Neural crest cell (in vitro differentiated cells): ENCODE measurements around the gene OVCH2. TPM values are rescaled to one million over a fixed set of nuclear protein-coding genes. Genes with fewer than 3 reads are reported as not detected.

Experiments
- DNase-seq: peaks from one replicate; pipeline ENCODE4 v3.0.0; 2021; ENCODE audit warnings: low read depth, mixed read lengths, low spot score
- H3K27ac Mint-ChIP-seq: one replicate; pipeline ENCODE4 v1.8.0; 2021; ENCODE audit warnings: mild to moderate bottlenecking, mixed read lengths; ENCODE audit not compliant: unreplicated experiment
- H3K27me3 Mint-ChIP-seq: 2 replicates; pipeline ENCODE4 v1.8.0; 2021; ENCODE audit warnings: low read depth, mild to moderate bottlenecking, mixed read lengths
- H3K36me3 Mint-ChIP-seq: 2 replicates; pipeline ENCODE4 v1.8.0; 2021; ENCODE audit warnings: low read depth, mild to moderate bottlenecking, mixed read lengths
- H3K4me1 Mint-ChIP-seq: 2 replicates; pipeline ENCODE4 v1.8.0; 2021; ENCODE audit warnings: mixed read lengths
- H3K4me3 Mint-ChIP-seq: one replicate; pipeline ENCODE4 v1.8.0; 2021; ENCODE audit warnings: mild to moderate bottlenecking, mixed read lengths
- H3K9me3 Mint-ChIP-seq: 2 replicates; pipeline ENCODE4 v1.8.0; 2021; ENCODE audit warnings: mixed read lengths
- total RNA-seq: library from RNA; stranded (reverse); gene quantifications from 2 replicates; pipeline ENCODE4 v1.2.1, GENCODE V29; 2021
- TF ChIP-seq, protein P1 (sequence below): fragments of 200-600 bp; sonication (generic); conservative IDR thresholded peaks from 2 replicates; pipeline ENCODE4 v1.5.0; 2021; ENCODE audit warnings: antibody characterized with exemption, mild to moderate bottlenecking

Gene OVCH2
- total RNA-seq, 1 donor from 2014 or later = not detected

- Mint-ChIP-seq H3K4me3 (no peak overlapping the region), H3K4me1 (peaks cover 30% of the 10 kb centered on the region)
These were observed 29.2 kb downstream of the OVCH2 start for GRCh38 chr11:7677071-7677470.

DNA sequence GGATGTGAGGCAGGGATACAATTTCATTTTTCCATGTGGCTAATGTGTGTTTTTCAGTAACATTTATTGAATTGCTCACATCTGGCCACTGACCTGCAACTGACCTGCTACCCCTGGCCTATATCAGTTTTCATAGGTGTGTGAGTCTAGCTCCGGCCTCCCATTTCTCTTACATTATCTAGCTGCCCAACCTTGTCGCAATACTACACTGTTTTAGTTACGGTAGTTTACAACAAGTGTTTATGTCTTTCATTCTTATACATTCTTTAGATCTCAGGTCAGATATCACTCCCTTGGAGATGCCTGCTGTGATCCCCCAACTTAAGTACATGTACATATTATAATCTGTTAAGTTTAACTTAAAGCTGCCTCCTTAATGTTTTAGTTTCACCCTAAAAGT lies 30.6 kb downstream of the OVCH2 start:
- TF ChIP-seq, protein P1, sequence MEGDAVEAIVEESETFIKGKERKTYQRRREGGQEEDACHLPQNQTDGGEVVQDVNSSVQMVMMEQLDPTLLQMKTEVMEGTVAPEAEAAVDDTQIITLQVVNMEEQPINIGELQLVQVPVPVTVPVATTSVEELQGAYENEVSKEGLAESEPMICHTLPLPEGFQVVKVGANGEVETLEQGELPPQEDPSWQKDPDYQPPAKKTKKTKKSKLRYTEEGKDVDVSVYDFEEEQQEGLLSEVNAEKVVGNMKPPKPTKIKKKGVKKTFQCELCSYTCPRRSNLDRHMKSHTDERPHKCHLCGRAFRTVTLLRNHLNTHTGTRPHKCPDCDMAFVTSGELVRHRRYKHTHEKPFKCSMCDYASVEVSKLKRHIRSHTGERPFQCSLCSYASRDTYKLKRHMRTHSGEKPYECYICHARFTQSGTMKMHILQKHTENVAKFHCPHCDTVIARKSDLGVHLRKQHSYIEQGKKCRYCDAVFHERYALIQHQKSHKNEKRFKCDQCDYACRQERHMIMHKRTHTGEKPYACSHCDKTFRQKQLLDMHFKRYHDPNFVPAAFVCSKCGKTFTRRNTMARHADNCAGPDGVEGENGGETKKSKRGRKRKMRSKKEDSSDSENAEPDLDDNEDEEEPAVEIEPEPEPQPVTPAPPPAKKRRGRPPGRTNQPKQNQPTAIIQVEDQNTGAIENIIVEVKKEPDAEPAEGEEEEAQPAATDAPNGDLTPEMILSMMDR = no peak
- no peak overlapping the region for H3K27ac Mint-ChIP-seq

More at GRCh38 chr11:7677071-7677470, 29.2 kb downstream of the OVCH2 start:
- peaks cover 36% of the 10 kb centered on the region for H3K27me3 Mint-ChIP-seq
- H3K36me3 Mint-ChIP-seq = no peaks in the 10 kb centered on the region
- TF ChIP-seq, protein P1 = no peak
- no peaks in the 10 kb centered on the region for H3K9me3 Mint-ChIP-seq
- H3K27ac Mint-ChIP-seq = no peak overlapping the region
- no peak for DNase-seq

DNA sequence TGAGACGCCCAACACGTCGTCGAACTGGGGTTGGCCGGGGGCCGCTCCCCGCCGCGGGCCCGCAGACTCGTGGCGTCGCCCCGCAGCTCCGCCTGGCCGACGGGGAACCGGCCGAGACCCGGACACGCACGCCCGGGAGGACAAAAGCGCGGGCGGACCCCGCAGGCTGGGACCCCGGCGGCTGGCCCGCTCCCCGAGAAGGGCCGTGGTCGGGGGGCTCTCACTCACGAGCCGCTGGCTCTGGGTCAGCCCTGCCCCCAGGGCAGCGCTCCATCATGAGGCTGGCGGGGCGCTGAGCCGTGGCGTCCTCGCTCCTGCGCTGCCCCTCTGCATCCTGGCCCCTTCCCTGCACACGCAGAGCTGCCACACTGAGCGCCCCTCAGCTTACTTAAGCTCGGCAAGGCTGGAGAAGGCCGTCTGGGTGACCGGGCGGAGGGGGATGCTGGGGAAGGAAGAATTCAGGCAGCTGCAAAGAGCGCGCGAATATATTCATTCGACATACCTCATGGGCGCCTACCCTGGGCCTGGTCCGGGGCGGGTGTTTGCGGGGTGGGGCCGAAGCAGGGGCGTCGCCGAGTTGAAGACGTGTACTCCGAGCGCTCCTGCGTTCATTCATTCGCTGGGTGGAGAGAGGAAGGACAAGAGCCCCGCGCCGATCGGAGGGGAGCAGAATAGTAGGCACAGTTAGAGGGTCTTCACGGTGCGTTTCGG lies 32.4 kb downstream of the OVCH2 start:
- TF ChIP-seq, protein P1 = no peak
- Mint-ChIP-seq H3K4me3 (peak overlapping the region; percentile 81), H3K27ac (no peak overlapping the region), H3K36me3 (no peaks in the 10 kb centered on the region), H3K9me3 (no peaks in the 10 kb centered on the region), H3K27me3 (peaks cover 36% of the 10 kb centered on the region), H3K4me1 (peaks cover 35% of the 10 kb centered on the region)
- DNase-seq = peak; percentile 25

More for the DNA sequence above, 30.6 kb downstream of the OVCH2 start:
- DNase-seq = no peak
- no peak overlapping the region for H3K4me3 Mint-ChIP-seq
- H3K4me1 Mint-ChIP-seq = peaks cover 30% of the 10 kb centered on the region
- H3K27me3 Mint-ChIP-seq = peaks cover 36% of the 10 kb centered on the region
- no peaks in the 10 kb centered on the region for H3K9me3 Mint-ChIP-seq
- H3K36me3 Mint-ChIP-seq = no peaks in the 10 kb centered on the region

- peaks cover 36% of the 10 kb centered on the region for H3K27me3 Mint-ChIP-seq
- peak within 1 kb of the TSS; percentile 73 for H3K27ac Mint-ChIP-seq
- H3K9me3 Mint-ChIP-seq = no peaks in the 10 kb centered on the region
- DNase-seq = peak; percentile 47
- peak within 1 kb of the TSS; percentile 81 for H3K4me3 Mint-ChIP-seq
- TF ChIP-seq, protein P1 = no peak
- H3K4me1 Mint-ChIP-seq = peaks cover 41% of the 10 kb centered on the region
- no peaks in the 10 kb centered on the region for H3K36me3 Mint-ChIP-seq
These were observed 33.1 kb downstream of the OVCH2 start, which contains the start of gene CYB5R2 for GRCh38 chr11:7672960-7673723. CYB5R2 (minus strand) TSS chr11:7673500; CDS start chr11:7672825, 675 bp downstream.

DNA sequence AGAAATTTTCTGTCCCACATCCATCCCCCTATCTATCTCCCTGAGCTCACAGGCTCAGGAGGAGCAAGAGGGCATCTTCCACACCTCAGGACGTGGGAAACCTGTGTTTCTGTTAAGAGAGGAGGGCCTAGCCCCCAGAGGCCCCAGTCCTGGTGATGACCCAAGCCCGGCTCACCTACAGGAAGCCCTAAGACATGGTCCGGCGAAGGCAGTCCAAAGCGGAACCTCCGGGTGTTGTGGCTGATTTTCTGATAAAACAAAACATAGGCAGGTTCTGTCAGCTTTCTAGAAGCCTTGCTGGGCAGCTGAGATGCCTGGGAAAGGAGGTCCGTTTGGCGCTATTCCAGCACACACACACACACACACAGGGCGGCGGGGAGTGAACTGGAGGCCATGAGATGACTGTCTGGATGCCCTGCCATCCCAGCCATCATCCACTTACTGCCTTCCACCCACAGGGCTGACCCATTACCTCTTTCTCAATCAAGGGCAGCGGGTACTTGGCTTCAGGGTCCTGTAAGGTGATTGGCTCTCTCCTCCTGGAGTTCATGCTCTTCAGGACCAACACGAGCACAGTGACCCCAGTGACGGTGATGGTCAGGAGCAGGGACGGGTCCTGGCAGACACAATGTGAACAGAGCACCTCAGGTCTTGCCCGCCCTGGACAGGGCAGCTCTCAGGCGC lies 33.9 kb downstream of the OVCH2 start:
- Mint-ChIP-seq H3K9me3 (no peaks in the 10 kb centered on the region), H3K4me3 (peak overlapping the region; percentile 70), H3K27ac (peak overlapping the region; percentile 73), H3K27me3 (peaks cover 36% of the 10 kb centered on the region), H3K4me1 (peaks cover 43% of the 10 kb centered on the region), H3K36me3 (peaks cover 3% of the 10 kb centered on the region)
- TF ChIP-seq, protein P1 = no peak
- no peak for DNase-seq
